HepG2 (cell line): Measurements from ENCODE around the gene SPHK1. TPM values are rescaled to one million over a fixed set of nuclear protein-coding genes. Genes with fewer than 3 reads are reported as not detected.

Source experiments
- CBX5 ChIP-seq: sonication (generic); formaldehyde crosslinking; IDR thresholded peaks from 2 replicates; pipeline ENCODE4 v1.4.0; 2020; ENCODE audit warnings: missing genetic modification reagents, borderline replicate concordance
- DNMT3B ChIP-seq: conservative IDR thresholded peaks from 2 replicates; pipeline ENCODE4 v1.6.1; 2016; ENCODE audit warnings: missing biosample characterization, control low read depth
- FOSL2 ChIP-seq: sonication (generic); formaldehyde crosslinking; IDR thresholded peaks from 2 replicates; pipeline ENCODE4 v1.4.0; 2020; ENCODE audit warnings: missing genetic modification reagents
- MEIS1 ChIP-seq: sonication (generic); formaldehyde crosslinking; IDR thresholded peaks from 2 replicates; pipeline ENCODE4 v1.9.0; 2021; ENCODE audit warnings: mild to moderate bottlenecking, missing genetic modification reagents, moderate library complexity, borderline replicate concordance
- NCOA2 ChIP-seq: sonication (generic); formaldehyde crosslinking; IDR thresholded peaks from 2 replicates; pipeline ENCODE4 v1.8.0; 2022; ENCODE audit warnings: inconsistent platforms
- PHF20 ChIP-seq: sonication (generic); formaldehyde crosslinking; IDR thresholded peaks from 2 replicates; pipeline ENCODE4 v1.5.0; 2020; ENCODE audit warnings: mild to moderate bottlenecking, missing genetic modification reagents
- SMYD3 ChIP-seq: sonication (generic); formaldehyde crosslinking; IDR thresholded peaks from 2 replicates; pipeline ENCODE4 v1.8.1; 2023; ENCODE audit warnings: mild to moderate bottlenecking, missing genetic modification reagents
- ZMAT3 ChIP-seq: sonication (generic); formaldehyde crosslinking; conservative IDR thresholded peaks from 2 replicates; pipeline ENCODE4 v1.7.0; 2021; ENCODE audit warnings: missing genetic modification reagents
- ZNF850 ChIP-seq: sonication (generic); formaldehyde crosslinking; conservative IDR thresholded peaks from 2 replicates; pipeline ENCODE4 v1.9.0; 2021; ENCODE audit warnings: mild to moderate bottlenecking, missing genetic modification reagents
- ZXDC ChIP-seq: sonication (generic); formaldehyde crosslinking; IDR thresholded peaks from 2 replicates; pipeline ENCODE4 v1.5.0; 2020; ENCODE audit warnings: mild to moderate bottlenecking, missing genetic modification reagents
- polyA plus RNA-seq, 8 experiments: library from polyadenylated mRNA; depleted of rRNA in 3 of 8; stranded (reverse) in 7 of 8; unstranded in 1 of 8; fragments of >200 nt; fragmentation: Illumina TruSeq in 4 of 8; extraction: Trizol in 4 of 8; gene quantifications; 2 replicates each; pipeline versions ENCODE4 v1.2.1 to v1.2.3, GENCODE V29; 2011 to 2016; ENCODE audit warnings: low read depth in 4 of 8, missing spikeins in 1 of 8, mixed read lengths in 1 of 8; ENCODE audit not compliant: insufficient read depth in 1 of 8
- total RNA-seq, 5 experiments: library from RNA; depleted of rRNA; stranded (reverse); fragments of >200 nt; fragmentation: Illumina TruSeq; extraction: Trizol; gene quantifications; 2 replicates each; pipeline ENCODE4 v1.2.3, GENCODE V29; 2016; ENCODE audit warnings: low read depth in 1 of 5
- TF ChIP-seq, protein P1 (sequence below): sonication (generic); formaldehyde crosslinking; IDR thresholded peaks from 2 replicates; pipeline ENCODE4 v1.4.0; 2020; ENCODE audit warnings: low read depth, missing genetic modification reagents
- TF ChIP-seq, protein P2 (sequence below): sonication (generic); formaldehyde crosslinking; IDR thresholded peaks from 2 replicates; pipeline ENCODE4 v1.4.0; 2020; ENCODE audit warnings: mild to moderate bottlenecking, missing genetic modification reagents
- TF ChIP-seq, protein P3 (sequence below): sonication (generic); formaldehyde crosslinking; IDR thresholded peaks from 2 replicates; pipeline ENCODE4 v1.5.0; 2020; ENCODE audit warnings: mild to moderate bottlenecking, missing genetic modification reagents
- TF ChIP-seq, protein P4 (sequence below): sonication (generic); formaldehyde crosslinking; IDR thresholded peaks from 2 replicates; pipeline ENCODE4 v1.8.0; 2022; ENCODE audit warnings: mild to moderate bottlenecking, missing genetic modification reagents; ENCODE audit not compliant: insufficient replicate concordance

The SPHK1 gene
- total and polyA plus RNA-seq, 2 of the 13 experiments (the other 11 are each of a cell fraction or from before 2014, with no cell fraction given) = 129 to 160 TPM

- TF ChIP-seq, protein P1, sequence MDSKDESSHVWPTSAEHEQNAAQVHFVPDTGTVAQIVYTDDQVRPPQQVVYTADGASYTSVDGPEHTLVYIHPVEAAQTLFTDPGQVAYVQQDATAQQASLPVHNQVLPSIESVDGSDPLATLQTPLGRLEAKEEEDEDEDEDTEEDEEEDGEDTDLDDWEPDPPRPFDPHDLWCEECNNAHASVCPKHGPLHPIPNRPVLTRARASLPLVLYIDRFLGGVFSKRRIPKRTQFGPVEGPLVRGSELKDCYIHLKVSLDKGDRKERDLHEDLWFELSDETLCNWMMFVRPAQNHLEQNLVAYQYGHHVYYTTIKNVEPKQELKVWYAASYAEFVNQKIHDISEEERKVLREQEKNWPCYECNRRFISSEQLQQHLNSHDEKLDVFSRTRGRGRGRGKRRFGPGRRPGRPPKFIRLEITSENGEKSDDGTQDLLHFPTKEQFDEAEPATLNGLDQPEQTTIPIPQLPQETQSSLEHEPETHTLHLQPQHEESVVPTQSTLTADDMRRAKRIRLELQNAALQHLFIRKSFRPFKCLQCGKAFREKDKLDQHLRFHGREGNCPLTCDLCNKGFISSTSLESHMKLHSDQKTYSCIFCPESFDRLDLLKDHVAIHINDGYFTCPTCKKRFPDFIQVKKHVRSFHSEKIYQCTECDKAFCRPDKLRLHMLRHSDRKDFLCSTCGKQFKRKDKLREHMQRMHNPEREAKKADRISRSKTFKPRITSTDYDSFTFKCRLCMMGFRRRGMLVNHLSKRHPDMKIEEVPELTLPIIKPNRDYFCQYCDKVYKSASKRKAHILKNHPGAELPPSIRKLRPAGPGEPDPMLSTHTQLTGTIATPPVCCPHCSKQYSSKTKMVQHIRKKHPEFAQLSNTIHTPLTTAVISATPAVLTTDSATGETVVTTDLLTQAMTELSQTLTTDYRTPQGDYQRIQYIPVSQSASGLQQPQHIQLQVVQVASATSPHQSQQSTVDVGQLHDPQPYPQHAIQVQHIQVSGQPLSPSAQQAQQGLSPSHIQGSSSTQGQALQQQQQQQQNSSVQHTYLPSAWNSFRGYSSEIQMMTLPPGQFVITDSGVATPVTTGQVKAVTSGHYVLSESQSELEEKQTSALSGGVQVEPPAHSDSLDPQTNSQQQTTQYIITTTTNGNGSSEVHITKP (CRISPR knock-in tag) = 0 out of 2 replicates have a peak, but pooled peaks have one; percentile 3
- TF ChIP-seq PHF20 (0 out of 2 replicates have a peak, but pooled peaks have one; percentile 5), ZMAT3 (no peak), ZXDC (CRISPR knock-in tag) (no peak), ZNF850 (CRISPR knock-in tag) (peak; percentile 81), SMYD3 (no peak), MEIS1 (CRISPR knock-in tag) (no peak), CBX5 (no peak), DNMT3B (CRISPR knock-in tag) (no peak), NCOA2 (no peak), FOSL2 (CRISPR knock-in tag) (peak; percentile 83)
- TF ChIP-seq, protein P2, sequence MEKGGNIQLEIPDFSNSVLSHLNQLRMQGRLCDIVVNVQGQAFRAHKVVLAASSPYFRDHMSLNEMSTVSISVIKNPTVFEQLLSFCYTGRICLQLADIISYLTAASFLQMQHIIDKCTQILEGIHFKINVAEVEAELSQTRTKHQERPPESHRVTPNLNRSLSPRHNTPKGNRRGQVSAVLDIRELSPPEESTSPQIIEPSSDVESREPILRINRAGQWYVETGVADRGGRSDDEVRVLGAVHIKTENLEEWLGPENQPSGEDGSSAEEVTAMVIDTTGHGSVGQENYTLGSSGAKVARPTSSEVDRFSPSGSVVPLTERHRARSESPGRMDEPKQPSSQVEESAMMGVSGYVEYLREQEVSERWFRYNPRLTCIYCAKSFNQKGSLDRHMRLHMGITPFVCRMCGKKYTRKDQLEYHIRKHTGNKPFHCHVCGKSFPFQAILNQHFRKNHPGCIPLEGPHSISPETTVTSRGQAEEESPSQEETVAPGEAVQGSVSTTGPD = no peak
- TF ChIP-seq, protein P3, sequence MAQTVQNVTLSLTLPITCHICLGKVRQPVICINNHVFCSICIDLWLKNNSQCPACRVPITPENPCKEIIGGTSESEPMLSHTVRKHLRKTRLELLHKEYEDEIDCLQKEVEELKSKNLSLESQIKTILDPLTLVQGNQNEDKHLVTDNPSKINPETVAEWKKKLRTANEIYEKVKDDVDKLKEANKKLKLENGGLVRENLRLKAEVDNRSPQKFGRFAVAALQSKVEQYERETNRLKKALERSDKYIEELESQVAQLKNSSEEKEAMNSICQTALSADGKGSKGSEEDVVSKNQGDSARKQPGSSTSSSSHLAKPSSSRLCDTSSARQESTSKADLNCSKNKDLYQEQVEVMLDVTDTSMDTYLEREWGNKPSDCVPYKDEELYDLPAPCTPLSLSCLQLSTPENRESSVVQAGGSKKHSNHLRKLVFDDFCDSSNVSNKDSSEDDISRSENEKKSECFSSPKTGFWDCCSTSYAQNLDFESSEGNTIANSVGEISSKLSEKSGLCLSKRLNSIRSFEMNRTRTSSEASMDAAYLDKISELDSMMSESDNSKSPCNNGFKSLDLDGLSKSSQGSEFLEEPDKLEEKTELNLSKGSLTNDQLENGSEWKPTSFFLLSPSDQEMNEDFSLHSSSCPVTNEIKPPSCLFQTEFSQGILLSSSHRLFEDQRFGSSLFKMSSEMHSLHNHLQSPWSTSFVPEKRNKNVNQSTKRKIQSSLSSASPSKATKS (CRISPR knock-in tag) = no peak; the same call in 1 of the 2 replicates
- TF ChIP-seq, protein P4, sequence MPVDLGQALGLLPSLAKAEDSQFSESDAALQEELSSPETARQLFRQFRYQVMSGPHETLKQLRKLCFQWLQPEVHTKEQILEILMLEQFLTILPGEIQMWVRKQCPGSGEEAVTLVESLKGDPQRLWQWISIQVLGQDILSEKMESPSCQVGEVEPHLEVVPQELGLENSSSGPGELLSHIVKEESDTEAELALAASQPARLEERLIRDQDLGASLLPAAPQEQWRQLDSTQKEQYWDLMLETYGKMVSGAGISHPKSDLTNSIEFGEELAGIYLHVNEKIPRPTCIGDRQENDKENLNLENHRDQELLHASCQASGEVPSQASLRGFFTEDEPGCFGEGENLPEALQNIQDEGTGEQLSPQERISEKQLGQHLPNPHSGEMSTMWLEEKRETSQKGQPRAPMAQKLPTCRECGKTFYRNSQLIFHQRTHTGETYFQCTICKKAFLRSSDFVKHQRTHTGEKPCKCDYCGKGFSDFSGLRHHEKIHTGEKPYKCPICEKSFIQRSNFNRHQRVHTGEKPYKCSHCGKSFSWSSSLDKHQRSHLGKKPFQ (CRISPR knock-in tag) = no peak
These were observed 830 bp downstream of the SPHK1 start (continued) for GRCh38 chr17:76384987-76385891.
